ENCODE data around the gene ITGA6.

DNA sequence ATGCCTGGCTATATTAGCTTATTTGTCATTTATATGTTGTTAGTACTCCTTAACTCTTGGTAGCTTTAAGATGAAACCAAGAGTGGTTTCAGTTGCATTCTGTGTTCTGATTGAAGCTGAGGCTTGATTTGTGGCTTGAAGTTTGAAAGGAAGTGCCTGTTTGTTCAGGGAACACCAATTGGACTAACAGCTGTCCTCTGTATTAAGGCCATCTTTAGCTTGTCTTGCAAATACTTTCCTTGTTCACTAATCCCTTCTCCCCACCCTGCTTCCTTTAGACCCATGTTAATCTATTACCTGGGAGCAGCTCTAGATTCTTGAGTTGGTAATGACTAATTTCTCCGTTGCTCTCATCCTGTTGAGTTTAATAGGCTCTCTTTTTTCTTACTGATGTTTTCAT, 13.4 kb downstream of the ITGA6 start:
- TF ChIP-seq, protein P1, sequence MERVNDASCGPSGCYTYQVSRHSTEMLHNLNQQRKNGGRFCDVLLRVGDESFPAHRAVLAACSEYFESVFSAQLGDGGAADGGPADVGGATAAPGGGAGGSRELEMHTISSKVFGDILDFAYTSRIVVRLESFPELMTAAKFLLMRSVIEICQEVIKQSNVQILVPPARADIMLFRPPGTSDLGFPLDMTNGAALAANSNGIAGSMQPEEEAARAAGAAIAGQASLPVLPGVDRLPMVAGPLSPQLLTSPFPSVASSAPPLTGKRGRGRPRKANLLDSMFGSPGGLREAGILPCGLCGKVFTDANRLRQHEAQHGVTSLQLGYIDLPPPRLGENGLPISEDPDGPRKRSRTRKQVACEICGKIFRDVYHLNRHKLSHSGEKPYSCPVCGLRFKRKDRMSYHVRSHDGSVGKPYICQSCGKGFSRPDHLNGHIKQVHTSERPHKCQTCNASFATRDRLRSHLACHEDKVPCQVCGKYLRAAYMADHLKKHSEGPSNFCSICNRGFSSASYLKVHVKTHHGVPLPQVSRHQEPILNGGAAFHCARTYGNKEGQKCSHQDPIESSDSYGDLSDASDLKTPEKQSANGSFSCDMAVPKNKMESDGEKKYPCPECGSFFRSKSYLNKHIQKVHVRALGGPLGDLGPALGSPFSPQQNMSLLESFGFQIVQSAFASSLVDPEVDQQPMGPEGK (CRISPR knock-in tag; IDR thresholded peaks at IDR 0.05; ENCODE audit: borderline replicate concordance) = no peak
- TF ChIP-seq ZC3H10 (CRISPR knock-in tag; IDR thresholded peaks at IDR 0.05) (no peak), BACH2 (CRISPR knock-in tag; IDR thresholded peaks at IDR 0.05; ENCODE audit: borderline replicate concordance) (no peak), ISL1 (CRISPR knock-in tag; IDR thresholded peaks at IDR 0.05) (no peak), TCF4 (CRISPR knock-in tag; IDR thresholded peaks at IDR 0.05; ENCODE audit: borderline replicate concordance) (no peak), ZNF70 (CRISPR knock-in tag; IDR thresholded peaks at IDR 0.05) (no peak)
